Osteoblast (primary cell): ENCODE results near the gene EXOC4. TPM values are rescaled to one million over a fixed set of nuclear protein-coding genes. Genes with fewer than 3 reads are reported as not detected.

Experiments
- DNase-seq: peaks from one replicate; pipeline ENCODE4 v3.0.0; 2011; ENCODE audit warnings: low spot score, mixed read lengths; ENCODE audit not compliant: insufficient read length; ENCODE audit errors: missing footprints
- H2AFZ ChIP-seq: 2 replicates; pipeline ENCODE4 v1.6.0; 2011; ENCODE audit warnings: mild to moderate bottlenecking, low read length
- H3K27ac ChIP-seq: 2 replicates; pipeline ENCODE4 v1.5.1; 2011; ENCODE audit warnings: mild to moderate bottlenecking, low read depth, low read length, moderate library complexity
- H3K27me3 ChIP-seq: 2 replicates; pipeline ENCODE4 v1.6.0; 2012; ENCODE audit warnings: mild to moderate bottlenecking, control low read depth, inconsistent platforms, low read length, moderate library complexity; ENCODE audit not compliant: insufficient read depth
- H3K36me3 ChIP-seq: 2 replicates; pipeline ENCODE4 v1.5.1; 2011; ENCODE audit warnings: mild to moderate bottlenecking, low read length, control low read depth, moderate library complexity; ENCODE audit not compliant: insufficient read depth
- H3K4me1 ChIP-seq: 2 replicates; pipeline ENCODE4 v1.5.1; 2011; ENCODE audit warnings: mild to moderate bottlenecking, low read length, control low read depth, moderate library complexity; ENCODE audit not compliant: insufficient read depth
- H3K4me2 ChIP-seq: 2 replicates; pipeline ENCODE4 v1.6.0; 2011; ENCODE audit warnings: mild to moderate bottlenecking, low read length; ENCODE audit not compliant: insufficient read depth
- H3K4me3 ChIP-seq: fragments of 200-600 bp; sonication (generic); 3 replicates; pipeline ENCODE4 v1.5.1; 2012; ENCODE audit warnings: mild to moderate bottlenecking, low read length, inconsistent platforms; ENCODE audit not compliant: insufficient read depth
- H3K79me2 ChIP-seq: 2 replicates; pipeline ENCODE4 v1.6.0; 2012; ENCODE audit warnings: mild to moderate bottlenecking, low read length, control low read depth, inconsistent platforms; ENCODE audit not compliant: insufficient read depth
- H3K9me3 ChIP-seq: 2 replicates; pipeline ENCODE4 v1.5.1; 2011; ENCODE audit warnings: low read depth, low read length, control low read depth
- H4K20me1 ChIP-seq: 2 replicates; pipeline ENCODE4 v1.6.0; 2012; ENCODE audit warnings: mild to moderate bottlenecking, low read length, control low read depth; ENCODE audit not compliant: insufficient read depth
- total RNA-seq: library from RNA; depleted of rRNA; stranded (reverse); fragments of >200 nt; gene quantifications from 2 replicates; pipeline ENCODE4 v1.2.3, GENCODE V29; 2012
- TF ChIP-seq, protein P1 (sequence below): IDR thresholded peaks from 2 replicates; pipeline ENCODE4 v1.5.1; 2011; ENCODE audit warnings: mild to moderate bottlenecking, low read depth, low read length, moderate library complexity; ENCODE audit errors: extremely low read depth

Gene EXOC4
- total RNA-seq, 1 donor, result 134 TPM

DNA sequence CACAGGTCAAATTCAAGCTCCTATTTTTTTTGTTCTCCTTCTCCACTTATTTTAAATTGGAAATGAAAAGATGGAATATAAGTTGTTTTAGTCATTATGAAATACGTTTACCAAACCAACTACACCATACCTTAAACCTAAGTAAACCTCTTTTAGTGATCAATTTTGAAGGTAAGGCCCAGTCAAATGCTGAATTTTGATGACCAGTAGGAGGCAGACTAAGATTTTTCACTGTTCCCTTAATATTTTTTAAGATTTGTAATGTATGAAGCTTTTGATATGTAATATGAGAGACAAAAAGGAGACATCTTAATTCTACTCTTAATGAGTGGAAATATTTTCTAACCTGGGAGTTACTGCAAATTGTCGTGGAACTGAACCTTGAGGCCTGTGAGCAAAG lies 311.6 kb downstream of the EXOC4 start:
- H3K27ac ChIP-seq, result no peak overlapping the region
- no peaks in the 10 kb centered on the region for H3K9me3 ChIP-seq
- no peaks in the 10 kb centered on the region for H3K36me3 ChIP-seq
- H4K20me1 ChIP-seq, result no peaks in the 10 kb centered on the region
- TF ChIP-seq, protein P1, sequence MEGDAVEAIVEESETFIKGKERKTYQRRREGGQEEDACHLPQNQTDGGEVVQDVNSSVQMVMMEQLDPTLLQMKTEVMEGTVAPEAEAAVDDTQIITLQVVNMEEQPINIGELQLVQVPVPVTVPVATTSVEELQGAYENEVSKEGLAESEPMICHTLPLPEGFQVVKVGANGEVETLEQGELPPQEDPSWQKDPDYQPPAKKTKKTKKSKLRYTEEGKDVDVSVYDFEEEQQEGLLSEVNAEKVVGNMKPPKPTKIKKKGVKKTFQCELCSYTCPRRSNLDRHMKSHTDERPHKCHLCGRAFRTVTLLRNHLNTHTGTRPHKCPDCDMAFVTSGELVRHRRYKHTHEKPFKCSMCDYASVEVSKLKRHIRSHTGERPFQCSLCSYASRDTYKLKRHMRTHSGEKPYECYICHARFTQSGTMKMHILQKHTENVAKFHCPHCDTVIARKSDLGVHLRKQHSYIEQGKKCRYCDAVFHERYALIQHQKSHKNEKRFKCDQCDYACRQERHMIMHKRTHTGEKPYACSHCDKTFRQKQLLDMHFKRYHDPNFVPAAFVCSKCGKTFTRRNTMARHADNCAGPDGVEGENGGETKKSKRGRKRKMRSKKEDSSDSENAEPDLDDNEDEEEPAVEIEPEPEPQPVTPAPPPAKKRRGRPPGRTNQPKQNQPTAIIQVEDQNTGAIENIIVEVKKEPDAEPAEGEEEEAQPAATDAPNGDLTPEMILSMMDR, result peak; percentile 42
- H3K27me3 ChIP-seq, result no peaks in the 10 kb centered on the region
- no peak for DNase-seq
- H2AFZ ChIP-seq, result no peak overlapping the region
- H3K79me2 ChIP-seq, result peaks cover 3% of the 10 kb centered on the region
- peaks cover 17% of the 10 kb centered on the region for H3K4me1 ChIP-seq
- H3K4me3 ChIP-seq, result no peak overlapping the region
- H3K4me2 ChIP-seq, result no peak overlapping the region

DNA sequence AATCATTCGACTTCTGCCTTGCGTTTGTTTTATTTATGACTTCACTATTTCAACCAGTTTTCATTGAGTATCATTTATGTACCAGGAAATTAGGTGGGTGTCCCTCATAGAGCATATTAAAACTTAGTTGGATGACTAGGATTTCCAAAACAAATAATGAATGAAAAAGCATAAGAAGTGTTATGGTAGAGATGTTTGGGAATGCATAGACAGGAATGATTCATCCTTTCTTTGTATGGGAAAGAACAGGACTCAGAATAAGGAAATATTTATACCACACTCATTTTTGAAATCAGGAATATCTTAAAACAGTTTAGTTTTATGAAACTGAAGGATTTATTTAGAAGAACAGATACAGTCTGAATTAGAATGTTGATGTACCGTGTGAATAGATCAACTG lies 315.7 kb downstream of the EXOC4 start:
- H3K27ac ChIP-seq, result peak overlapping the region; percentile 10
- H3K79me2 ChIP-seq, result peaks cover 3% of the 10 kb centered on the region
- peak; percentile 14 for DNase-seq
- H3K4me3 ChIP-seq, result no peak overlapping the region
- no peaks in the 10 kb centered on the region for H3K4me1 ChIP-seq
- no peaks in the 10 kb centered on the region for H3K36me3 ChIP-seq
- H4K20me1 ChIP-seq, result no peaks in the 10 kb centered on the region
- H3K4me2 ChIP-seq, result no peak overlapping the region
- H3K27me3 ChIP-seq, result no peaks in the 10 kb centered on the region
- no peaks in the 10 kb centered on the region for H3K9me3 ChIP-seq
- H2AFZ ChIP-seq, result no peak overlapping the region
- TF ChIP-seq, protein P1, result no peak

DNA sequence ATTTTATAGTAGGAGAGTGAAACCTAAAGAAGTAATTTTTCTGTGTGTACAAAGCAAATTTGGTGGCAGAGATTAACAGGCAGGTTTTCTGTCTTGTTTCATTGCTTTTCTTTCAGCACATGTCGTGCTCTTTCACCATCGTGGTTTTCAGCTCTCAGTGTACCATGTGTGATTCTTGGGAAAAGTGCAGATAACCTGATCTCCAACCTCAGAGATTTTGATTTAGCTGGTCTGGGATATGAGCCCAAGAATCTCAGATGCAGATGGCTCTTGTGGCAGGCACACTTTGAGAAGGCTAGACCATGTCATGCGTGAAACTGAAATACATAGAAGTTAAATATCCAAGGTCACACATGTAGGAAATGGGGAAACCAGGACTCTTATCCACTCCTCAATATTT lies 317.4 kb downstream of the EXOC4 start:
- TF ChIP-seq, protein P1, result no peak
- peaks cover under 1% of the 10 kb centered on the region for H3K4me1 ChIP-seq
- H3K27me3 ChIP-seq, result no peaks in the 10 kb centered on the region
- DNase-seq, result no peak
- no peak overlapping the region for H2AFZ ChIP-seq
- H3K27ac ChIP-seq, result no peak overlapping the region
- no peaks in the 10 kb centered on the region for H3K9me3 ChIP-seq
- no peaks in the 10 kb centered on the region for H3K36me3 ChIP-seq
- H3K79me2 ChIP-seq, result no peaks in the 10 kb centered on the region
- H3K4me3 ChIP-seq, result no peak overlapping the region
- no peaks in the 10 kb centered on the region for H4K20me1 ChIP-seq
- no peak overlapping the region for H3K4me2 ChIP-seq

DNA sequence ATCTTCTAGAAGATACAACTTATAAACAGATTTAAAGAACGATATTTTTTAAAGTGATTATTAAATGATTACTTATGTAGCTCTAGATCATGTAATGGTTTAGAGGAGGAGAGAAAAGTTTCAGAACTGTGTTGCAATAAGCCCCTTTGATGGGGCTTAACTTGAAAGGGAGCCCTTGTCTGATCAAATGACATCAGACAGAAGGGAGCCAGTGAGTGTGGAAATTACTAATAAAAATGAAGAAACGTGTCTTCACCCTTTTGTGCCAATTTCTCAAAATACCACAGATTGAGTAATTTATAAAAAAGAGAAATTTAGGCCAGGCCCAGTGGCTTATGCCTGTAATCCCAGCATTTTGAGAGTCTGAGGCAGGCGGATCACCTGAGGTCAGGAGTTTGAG lies 318.2 kb downstream of the EXOC4 start:
- Histone ChIP-seq H2AFZ (no peak overlapping the region), H3K27ac (no peak overlapping the region), H3K79me2 (no peaks in the 10 kb centered on the region), H4K20me1 (no peaks in the 10 kb centered on the region), H3K9me3 (no peaks in the 10 kb centered on the region), H3K4me2 (no peak overlapping the region), H3K36me3 (no peaks in the 10 kb centered on the region), H3K27me3 (no peaks in the 10 kb centered on the region), H3K4me3 (no peak overlapping the region), H3K4me1 (peaks cover 8% of the 10 kb centered on the region)
- DNase-seq, result no peak
- TF ChIP-seq, protein P1, result no peak
